Measurements from ENCODE around the gene RNF208.

RNF208 gene

GRCh38 chr9:137175345-137175961, 46.6 kb downstream of the RNF208 start:
- DNase-seq (ENCODE audit: low read depth): no peak

GRCh38 chr9:137174722-137175293, 47.2 kb downstream of the RNF208 start:
- DNase-seq (ENCODE audit: low read depth): no peak

GRCh38 chr9:137173796-137174664, 48.0 kb downstream of the RNF208 start:
- DNase-seq (ENCODE audit: low read depth): no peak

GRCh38 chr9:137172901-137173795, 48.9 kb downstream of the RNF208 start:
- DNase-seq (ENCODE audit: low read depth): no peak

- no peak for DNase-seq (ENCODE audit: low read depth)
Measured at GRCh38 chr9:137171149-137171900, 50.7 kb downstream of the RNF208 start.

- DNase-seq (ENCODE audit: low read depth): no peak
Measured at GRCh38 chr9:137170486-137171148, 51.4 kb downstream of the RNF208 start.
